GM21390 (cell line): Measurements from ENCODE around the gene GTPBP6.
"Not testable (repeated sequence)": the region's sequence is repeated elsewhere in the genome, so short reads cannot be mapped to it uniquely, and the experiment has no call there.

ENCODE experiments used
- ATAC-seq: cut with Tn5 transposase; IDR thresholded peaks from one replicate; pipeline ENCODE4 v1.9.1; 2021; ENCODE audit not compliant: unreplicated experiment

Gene GTPBP6

DNA sequence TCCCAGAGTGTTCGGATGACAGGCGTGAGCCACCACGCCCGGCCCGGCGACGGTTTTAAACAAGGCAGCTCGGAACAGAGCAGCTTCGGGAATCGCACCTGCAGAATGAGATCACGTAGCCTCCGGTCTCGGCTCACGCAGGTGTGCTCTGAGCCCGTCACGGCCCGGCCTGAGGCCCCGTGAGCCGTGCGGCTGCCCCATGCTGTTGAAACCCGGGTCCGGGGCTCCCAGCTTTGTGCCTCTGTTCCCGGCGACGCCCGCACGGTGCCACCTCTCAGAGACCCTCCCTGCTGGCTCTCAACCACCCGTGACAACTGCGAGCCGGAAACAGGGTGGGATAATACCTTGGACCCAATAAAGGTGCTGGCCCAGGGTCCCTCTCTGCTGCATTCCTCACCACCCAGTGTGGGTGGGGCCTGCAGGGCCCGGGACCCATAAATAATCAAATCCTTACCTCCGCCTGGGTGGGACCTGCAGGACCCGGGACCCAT is 50.8 kb downstream of the GTPBP6 start:
- no peak for ATAC-seq

DNA sequence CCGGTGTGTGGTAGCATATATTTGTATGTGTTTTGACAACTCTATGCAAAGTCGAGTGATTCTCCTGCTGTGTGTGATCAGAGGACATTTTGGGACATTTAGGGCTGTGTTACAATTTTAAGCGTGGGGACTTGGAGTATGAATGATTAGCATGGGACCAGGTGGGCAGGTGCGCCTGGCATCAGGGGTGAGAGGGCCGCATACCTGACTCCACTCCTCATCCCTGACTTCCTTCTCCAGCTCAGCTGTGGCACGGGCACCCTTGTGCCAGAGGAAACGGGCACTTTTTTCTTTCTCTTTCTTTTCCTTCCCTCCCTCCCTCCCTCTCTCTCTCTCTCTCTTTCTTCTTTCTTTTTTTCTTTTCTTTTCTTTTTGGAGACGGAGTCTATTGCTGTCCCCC is 53.1 kb downstream of the GTPBP6 start:
- ATAC-seq, result no peak

- ATAC-seq, result no peak
These were observed 53.8 kb downstream of the GTPBP6 start for GRCh38 chrX:264634-265455.

- not testable (repeated sequence) for ATAC-seq
These were observed 54.6 kb downstream of the GTPBP6 start for GRCh38 chrX:264006-264405.

DNA sequence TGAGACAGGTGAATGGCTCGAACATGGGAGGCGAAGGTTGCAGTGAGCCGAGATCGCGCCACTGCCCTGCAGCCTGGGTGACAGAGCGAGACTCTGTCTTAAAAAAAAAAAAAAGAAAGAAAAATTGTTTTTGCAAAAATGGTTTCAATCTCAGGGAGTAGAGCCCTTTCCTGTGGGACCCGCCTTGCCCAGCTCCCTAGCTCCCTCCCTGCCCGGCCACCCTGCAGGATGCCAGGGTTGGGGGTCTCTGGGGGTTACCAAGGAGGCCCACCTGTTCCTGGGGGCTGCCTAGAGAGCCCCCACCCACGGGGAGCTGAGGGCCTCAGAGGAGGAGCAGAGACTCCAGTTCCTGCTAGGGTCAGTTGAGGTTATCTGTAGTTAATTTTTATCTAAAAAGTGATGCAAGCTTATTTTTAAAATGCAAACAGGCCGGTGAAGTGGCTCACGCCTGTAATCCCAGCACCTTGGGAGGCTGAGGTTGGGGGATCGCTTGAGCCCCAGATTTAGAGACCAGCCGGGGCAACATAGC is 56.2 kb downstream of the GTPBP6 start:
- no peak for ATAC-seq

DNA sequence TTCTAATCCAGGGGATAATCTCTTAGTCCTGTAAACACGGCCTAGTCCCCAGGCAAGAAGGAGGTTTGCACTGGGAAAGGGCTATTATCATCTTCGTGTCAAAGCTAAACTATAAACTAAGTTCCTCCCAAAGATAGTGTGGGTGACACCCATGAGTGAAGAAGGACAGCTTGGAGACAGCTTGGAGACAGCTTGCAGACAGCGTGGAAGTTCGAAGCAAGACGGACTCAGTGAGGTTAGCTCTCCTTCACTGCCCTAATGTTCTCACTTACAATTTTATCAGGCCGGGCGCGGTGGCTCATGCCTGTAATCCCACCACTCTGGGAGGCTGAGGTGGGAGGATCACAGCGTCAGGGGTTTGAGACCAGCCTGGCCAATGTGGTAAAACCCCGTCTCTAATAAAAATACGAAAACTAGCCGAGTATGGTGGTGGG is 56.7 kb downstream of the GTPBP6 start:
- ATAC-seq, result no peak

DNA sequence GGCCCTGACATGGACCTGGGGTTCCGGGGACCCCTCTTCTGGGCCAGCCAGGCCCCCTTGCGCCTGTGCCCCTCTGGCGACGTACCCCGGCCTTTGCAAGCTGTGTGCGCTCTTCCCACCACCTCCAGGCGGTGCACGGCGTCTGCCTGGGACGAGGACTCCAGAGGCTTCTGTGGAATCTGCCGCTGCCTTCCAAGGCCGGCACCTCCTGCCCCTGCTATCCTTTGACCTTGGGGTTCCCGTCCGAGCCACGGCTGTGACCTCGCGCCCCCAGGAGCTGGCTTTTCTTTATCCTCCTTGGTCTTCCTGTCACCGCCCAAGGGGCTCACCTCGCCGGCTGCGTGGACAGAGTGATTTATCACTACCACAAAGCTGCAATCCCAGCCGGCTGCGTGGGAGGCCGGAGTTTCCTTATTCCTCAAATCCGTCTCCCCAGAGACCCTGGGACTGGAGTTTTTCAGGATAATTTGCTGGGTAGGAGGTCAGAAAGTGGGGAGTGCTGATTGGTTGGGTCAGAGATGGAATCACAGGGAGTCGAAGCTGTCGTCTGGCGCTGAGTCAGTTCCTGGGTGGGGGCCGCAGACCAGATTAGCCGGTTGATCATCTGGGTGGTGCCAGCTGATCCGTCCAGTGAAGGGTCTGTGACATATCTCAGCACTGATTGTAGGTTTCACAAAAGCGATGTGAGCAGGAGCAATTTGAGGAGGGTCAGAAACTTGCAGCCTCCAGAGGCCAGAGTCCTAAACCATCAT is 57.3 kb downstream of the GTPBP6 start:
- ATAC-seq, result no peak

DNA sequence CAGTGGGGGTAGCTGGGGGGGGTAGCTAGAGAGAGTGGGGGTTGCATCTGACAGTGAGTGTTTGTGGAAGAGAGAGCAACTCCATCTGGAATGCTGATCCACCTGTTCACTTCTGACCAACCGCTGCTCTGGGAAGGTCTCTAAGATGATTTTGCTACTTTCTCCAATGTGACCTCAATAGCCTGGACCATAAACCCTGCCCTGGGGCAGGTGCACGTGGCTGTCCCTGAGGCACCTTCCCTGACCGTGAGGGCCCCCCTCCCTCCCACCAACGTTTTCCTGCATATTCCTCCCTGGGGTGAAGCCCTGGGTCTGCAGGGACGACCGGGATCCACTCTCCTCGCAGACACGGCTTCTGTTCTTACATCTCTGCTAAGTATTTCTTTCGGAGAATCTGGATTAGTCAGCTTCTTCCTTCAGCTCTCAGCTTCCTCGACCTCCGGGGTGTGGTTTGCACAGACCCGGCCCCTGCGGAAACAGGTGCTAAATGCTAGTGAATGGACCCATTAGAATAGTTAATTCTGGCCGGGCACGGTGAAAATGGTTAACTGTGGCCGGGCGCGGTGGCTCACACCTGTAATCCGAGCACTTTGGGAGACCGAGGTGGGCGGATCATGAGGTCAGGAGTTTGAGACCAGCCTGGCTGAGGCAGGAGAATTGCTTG is 58.8 kb downstream of the GTPBP6 start:
- ATAC-seq, result no peak

DNA sequence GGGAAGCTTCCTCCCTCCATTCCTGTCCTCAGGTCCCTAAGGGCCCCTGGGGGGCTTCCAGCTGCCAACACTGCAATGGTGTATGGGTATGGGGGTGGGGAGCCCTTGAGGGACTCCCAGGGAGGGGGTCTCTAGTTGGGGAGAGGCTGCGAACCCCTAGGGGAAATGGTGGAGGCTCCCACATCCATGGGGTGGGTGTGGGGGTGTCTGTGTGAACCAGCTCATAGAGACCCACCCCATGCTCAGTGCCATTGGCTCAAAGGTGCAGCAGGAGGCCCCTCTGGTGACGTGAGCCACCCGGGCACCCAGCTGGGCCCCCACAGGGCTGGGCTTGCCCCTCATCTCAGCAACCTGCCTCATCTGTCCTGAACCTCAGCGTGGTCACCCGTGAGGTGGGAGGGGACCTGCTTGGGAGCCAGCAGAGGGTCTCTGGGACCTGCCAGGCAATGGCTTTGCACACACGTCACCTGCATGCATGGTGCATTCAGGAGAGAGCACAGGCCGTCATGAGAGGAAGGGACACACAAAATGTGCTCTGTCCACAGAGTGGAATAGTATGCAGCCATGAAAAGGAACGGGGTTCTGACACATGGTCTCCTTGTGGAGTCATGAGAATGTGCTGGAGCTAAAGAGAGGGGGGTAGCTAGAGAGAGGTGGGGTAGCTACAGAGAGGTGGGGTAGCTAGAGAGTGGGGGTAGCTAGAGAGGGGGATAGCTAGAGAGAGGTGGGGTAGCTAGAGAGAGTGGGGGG is 60.1 kb downstream of the GTPBP6 start:
- ATAC-seq, result no peak

DNA sequence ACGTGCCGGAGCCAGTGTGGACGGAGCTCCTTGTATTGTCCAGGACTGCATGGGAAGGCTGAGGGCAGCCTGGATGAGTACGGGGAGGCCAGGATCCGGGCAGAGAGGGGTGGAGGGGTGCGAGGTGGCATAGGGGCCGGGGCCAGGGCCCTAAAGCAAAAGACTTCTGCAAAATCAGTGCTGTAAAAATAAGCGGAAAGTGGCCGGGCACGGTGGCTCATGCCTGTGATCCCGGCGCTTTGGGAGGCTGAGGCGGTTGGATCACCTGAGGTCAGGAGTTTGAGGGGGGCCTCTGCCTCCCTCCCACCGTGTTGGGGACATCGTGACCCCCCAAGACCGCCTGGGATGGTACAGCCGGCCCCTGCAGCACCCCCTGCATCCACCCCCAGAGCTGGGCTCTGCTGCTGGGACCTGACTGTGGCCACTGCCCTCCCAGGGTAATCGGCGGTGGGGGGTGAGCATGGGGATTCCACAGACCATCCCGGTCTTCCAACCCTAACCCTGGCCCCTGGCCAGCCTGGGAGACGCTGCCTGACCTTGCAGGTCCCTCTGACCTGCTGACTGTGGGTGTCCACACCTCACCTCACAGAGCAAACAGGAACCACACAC is 60.8 kb downstream of the GTPBP6 start:
- no peak for ATAC-seq

- ATAC-seq, result not testable (repeated sequence)
These were observed 61.5 kb downstream of the GTPBP6 start for GRCh38 chrX:257054-257453.

DNA sequence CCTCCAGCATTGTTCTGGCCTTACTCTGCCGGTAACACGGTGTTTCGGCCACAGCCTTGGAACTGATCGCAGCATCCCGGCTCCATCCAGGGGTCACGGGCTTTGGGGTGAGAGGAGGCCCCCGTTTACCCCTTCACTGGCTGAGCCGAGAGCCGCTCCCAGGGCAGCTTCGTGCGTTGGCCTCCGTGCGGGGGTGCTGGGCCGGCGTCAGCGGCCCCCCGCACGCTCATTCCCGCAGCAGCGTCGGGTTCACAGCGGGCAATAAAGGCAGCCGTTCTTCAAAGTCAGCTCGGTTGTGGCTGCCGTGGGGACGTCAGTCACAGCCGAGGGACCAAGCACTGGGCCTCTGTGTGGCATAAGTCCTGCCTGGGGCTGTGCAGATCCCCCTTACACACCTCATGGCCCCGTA is 62.7 kb downstream of the GTPBP6 start:
- ATAC-seq, result no peak
